ENCODE results near the gene MCF2L2. TPM values are rescaled to one million over a fixed set of nuclear protein-coding genes. Genes with fewer than 3 reads are reported as not detected.
A peak's percentile ranks its signal among the peaks of the same experiment; 100 is the strongest.

Gene MCF2L2
- total RNA-seq, 1 experiment from 2014 or later = 5.3 TPM

DNA sequence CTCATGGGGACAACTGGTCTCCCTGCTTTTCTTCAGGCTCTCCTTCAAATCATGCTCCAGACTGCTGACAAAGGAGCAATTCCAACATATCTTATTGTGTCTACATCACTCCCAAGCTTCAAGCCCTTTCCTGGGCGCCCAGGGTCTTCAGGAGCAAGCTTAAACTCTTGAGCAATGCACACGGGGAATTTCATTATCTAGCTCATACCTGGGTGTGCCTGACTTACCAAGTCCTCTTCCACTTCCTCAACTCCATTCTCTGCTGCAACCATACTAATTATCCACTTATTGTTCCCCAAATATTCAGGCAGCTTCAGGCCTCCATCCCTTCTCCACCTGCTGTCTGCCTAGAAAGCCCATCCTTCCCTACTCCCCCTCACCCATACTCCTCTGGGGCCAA is 124.7 kb downstream of the MCF2L2 start:
- Histone ChIP-seq H3K4me3 (ENCODE audit: insufficient read depth, low read depth, low read length) (no peak overlapping the region), H3K36me3 (replicated peaks; ENCODE audit: control insufficient read depth, insufficient read depth, low read length) (peaks cover 1% of the 10 kb centered on the region; the same call in 1 of the 2 replicates), H3K27me3 (ENCODE audit: control insufficient read depth, insufficient read depth, low read length) (no peaks in the 10 kb centered on the region)
- DNase-seq = no peak

DNA sequence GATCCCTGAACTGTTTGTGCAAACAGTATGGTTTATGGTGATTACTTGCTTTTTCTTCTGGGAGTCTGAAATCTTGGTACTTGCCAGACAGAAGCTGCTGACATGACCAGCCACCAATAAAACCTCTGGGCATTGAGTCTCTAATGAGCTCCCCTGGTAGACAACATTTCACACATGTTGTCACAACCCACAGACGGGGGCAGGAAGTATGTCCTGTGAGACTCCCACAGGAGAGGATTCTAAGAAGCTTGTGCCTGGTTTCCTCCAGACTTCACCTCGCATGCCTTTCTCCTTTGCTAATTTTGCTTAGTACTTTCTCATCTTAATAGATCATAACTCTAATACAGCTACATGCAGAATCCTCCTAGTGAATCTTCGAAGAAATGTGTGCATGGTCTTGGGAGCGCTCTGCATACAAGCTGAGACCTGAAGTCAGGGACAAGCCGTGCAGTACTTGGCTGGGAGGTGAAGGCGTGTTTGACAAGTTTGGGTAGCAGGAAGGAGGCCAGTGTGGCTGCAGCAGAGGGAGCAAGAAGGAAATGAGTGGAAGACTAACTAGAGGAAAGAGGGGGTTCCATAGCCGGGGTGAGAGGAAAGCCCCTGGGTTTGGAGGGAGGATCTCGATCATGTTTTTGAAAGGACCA is 126.4 kb downstream of the MCF2L2 start:
- Histone ChIP-seq H3K27me3 (ENCODE audit: control insufficient read depth, insufficient read depth, low read length) (no peaks in the 10 kb centered on the region), H3K36me3 (replicated peaks; ENCODE audit: control insufficient read depth, insufficient read depth, low read length) (peaks cover 1% of the 10 kb centered on the region; the same call in 1 of the 2 replicates), H3K4me3 (ENCODE audit: insufficient read depth, low read depth, low read length) (no peak overlapping the region)
- DNase-seq = no peak

DNA sequence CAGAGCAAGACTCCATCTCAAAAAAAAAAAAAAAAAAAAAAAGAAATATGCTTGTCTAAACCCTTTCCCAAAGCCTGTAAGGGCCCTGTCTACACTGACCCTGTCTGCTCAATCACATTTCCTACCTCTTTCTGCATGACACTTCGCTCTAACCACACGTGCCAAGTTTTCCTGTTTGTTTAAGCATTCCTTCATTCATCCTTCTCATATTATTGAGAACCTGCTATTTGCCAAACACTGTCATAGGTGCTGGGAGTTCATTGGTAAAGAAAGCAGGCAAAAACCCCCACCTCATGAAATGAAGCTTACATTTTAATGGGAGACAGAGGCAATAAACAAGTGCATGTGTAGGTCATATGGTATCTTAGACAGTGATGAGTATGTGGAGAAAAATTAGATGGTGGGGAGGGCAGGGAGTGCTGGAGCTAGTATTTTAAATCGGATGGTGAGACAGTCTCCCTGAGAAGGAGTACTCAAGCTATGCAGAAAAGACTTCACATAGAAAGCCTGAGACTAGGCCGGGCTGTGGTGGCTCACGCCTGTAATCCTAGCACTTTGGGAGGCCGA is 127.3 kb downstream of the MCF2L2 start:
- H3K36me3 ChIP-seq (replicated peaks; ENCODE audit: control insufficient read depth, insufficient read depth, low read length) = peaks cover 1% of the 10 kb centered on the region; the same call in 1 of the 2 replicates
- H3K27me3 ChIP-seq (ENCODE audit: control insufficient read depth, insufficient read depth, low read length) = no peaks in the 10 kb centered on the region
- DNase-seq = no peak

DNA sequence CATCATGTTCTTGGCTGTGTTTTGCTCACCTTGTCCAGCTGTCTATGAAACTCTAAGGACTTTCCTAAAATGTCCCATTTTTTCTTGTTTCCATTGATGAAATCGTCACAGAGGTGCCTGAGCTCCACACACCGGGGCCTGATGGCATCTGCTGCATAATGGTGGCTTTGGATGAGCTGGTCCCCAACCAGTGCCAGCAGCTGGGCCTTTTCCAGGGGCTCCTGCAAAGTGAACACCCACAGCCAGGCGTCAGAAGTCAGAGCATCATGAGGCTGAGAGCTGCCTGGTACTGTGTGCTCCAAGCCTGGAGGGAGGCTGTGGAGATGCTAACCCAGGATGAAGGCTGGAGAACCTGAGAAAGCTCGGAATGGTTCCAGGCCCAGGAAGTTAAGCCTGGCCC is 128.4 kb downstream of the MCF2L2 start:
- DNase-seq = no peak
- no peak overlapping the region for H3K4me3 ChIP-seq (ENCODE audit: insufficient read depth, low read depth, low read length)
- H3K36me3 ChIP-seq (replicated peaks; ENCODE audit: control insufficient read depth, insufficient read depth, low read length) = peaks cover 4% of the 10 kb centered on the region
- no peaks in the 10 kb centered on the region for H3K27me3 ChIP-seq (ENCODE audit: control insufficient read depth, insufficient read depth, low read length)

More for the DNA sequence above, 127.3 kb downstream of the MCF2L2 start:
- H3K4me3 ChIP-seq (ENCODE audit: insufficient read depth, low read depth, low read length) = no peak overlapping the region

DNA sequence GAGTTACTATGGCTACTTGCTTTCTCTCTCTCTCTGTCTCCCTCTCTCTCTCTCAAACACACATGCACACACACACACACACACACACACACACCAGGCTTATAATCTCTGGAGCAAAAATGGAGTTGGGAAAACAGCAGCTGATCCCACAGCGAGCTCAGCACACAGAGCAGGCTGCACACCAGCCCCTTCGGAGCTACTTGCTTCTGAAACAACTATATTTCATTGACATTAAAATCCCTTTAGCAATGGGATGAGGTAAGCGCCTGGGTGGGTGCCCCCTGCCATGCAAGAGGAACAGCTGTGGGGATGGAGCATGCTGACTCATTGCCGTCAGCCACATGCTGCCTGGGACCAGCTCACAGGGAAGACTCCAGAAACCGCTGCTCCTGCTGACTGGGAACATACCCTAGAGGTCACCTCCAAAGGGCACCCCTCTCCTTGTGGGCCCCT is 129.7 kb downstream of the MCF2L2 start:
- Histone ChIP-seq H3K27me3 (ENCODE audit: control insufficient read depth, insufficient read depth, low read length) (no peaks in the 10 kb centered on the region), H3K4me3 (ENCODE audit: insufficient read depth, low read depth, low read length) (no peak overlapping the region)
- peak; percentile 47 for DNase-seq

DNA sequence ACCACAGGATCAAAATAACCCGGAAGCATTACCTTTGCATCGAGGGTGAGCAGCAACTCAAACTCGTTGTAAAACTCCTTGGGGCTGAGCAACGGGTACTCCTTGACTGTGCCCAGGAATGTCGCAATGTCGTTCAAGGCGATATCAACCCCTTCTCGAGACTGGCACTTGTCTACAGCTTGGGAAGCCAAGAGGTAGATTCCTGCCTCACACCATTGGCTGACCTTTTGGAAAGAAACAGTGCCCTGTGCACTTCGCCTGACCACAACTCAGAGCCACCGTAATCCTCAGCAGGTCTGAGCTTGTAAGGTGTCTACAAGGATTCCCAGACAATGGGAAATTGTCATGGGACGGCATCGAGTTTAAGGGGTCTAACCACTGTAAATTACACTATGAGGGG is 131.5 kb downstream of the MCF2L2 start:
- no peaks in the 10 kb centered on the region for H3K27me3 ChIP-seq (ENCODE audit: control insufficient read depth, insufficient read depth, low read length)
- no peak overlapping the region for H3K4me3 ChIP-seq (ENCODE audit: insufficient read depth, low read depth, low read length)
- DNase-seq = no peak
- H3K36me3 ChIP-seq (replicated peaks; ENCODE audit: control insufficient read depth, insufficient read depth, low read length) = peaks cover 4% of the 10 kb centered on the region

More for the DNA sequence above, 129.7 kb downstream of the MCF2L2 start:
- H3K36me3 ChIP-seq (replicated peaks; ENCODE audit: control insufficient read depth, insufficient read depth, low read length) = peaks cover 4% of the 10 kb centered on the region

DNA sequence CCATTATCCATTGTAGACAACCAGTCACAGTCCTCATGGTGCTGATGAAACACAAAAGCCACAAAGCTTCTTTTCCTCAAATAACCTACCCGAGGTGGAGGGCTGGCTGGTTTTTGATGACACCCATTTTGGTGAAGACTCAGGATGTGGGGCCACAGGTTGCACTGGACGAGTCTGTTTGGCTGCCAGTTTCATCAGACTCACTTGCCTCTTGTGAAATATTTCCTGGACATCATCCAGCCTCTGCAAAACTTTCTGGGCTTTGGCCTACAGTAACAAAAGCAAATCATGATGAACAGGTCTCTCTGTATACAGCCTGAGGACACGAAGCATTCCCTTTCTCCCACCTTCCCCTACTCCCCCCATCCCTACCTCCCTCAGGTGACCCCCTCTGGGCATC is 133.2 kb downstream of the MCF2L2 start:
- DNase-seq = no peak
- H3K36me3 ChIP-seq (replicated peaks; ENCODE audit: control insufficient read depth, insufficient read depth, low read length) = peaks cover 4% of the 10 kb centered on the region
- no peak overlapping the region for H3K4me3 ChIP-seq (ENCODE audit: insufficient read depth, low read depth, low read length)
- H3K27me3 ChIP-seq (ENCODE audit: control insufficient read depth, insufficient read depth, low read length) = no peaks in the 10 kb centered on the region

DNA sequence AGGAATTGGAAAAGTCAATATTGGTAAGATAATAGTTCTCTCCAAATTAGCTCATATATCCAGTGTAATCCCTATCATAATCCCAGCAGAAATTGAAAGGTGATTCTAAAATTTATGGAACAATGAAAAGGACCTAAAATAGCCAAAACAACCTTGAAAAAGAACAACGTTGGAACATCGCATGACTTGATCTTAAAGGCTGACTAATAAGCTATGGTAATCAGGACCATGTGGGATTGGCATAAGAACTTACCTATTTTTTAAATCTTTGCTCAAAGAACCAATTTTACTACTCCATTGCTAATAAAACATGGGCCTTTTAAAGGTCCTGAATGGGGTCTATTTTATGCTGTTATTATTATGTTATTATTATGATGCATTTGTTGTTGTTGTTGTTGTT is 134.5 kb downstream of the MCF2L2 start:
- Histone ChIP-seq H3K4me3 (ENCODE audit: insufficient read depth, low read depth, low read length) (no peak overlapping the region), H3K36me3 (replicated peaks; ENCODE audit: control insufficient read depth, insufficient read depth, low read length) (peaks cover 3% of the 10 kb centered on the region), H3K27me3 (ENCODE audit: control insufficient read depth, insufficient read depth, low read length) (no peaks in the 10 kb centered on the region)
- no peak for DNase-seq

DNA sequence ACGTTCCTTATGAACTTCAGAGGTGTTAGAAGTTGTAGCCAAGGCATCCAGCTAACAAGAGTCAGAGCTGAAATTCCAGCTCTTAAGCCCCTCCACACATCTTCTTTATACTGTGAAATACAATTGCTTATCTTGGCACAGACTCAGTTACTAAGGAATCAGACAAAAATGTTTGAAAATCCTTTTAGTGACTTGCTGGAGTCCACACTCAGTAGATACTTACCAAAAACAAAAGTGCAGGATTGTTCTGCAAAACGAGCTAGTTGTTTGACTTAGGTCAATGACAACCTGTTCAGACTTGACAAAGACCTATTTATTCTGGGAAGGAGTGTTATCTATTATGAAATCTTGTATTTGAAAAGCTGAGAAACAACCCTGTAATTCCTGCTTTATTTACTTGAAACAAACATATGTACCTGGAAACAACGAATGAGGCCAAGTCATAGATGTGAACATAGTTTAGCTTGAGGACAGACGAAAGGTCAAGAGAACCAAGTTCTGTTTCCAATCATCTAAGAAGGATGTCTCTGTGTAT is 136.9 kb downstream of the MCF2L2 start:
- no peak for DNase-seq
- Histone ChIP-seq H3K36me3 (replicated peaks; ENCODE audit: control insufficient read depth, insufficient read depth, low read length) (peaks cover 3% of the 10 kb centered on the region), H3K27me3 (ENCODE audit: control insufficient read depth, insufficient read depth, low read length) (no peaks in the 10 kb centered on the region), H3K4me3 (ENCODE audit: insufficient read depth, low read depth, low read length) (no peak overlapping the region)

DNA sequence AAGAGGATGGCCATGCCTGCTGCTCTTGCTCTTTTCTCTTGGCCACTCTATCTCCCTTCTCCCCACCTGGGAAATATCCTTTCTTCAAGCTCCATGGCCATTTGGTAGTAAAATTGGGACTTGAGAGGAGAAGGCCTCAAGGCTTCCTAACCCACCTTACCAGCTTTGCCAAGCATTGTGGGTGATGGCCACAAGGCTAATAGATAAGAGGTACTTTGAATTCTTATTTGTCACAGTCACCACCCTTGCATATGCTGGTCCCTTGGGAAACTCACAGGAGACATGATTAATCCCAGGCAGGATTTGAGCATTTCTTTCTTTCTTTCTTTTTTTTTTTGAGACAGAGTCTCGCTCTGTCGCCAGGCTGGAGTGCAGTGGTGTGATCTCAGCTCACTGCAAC is 138.2 kb downstream of the MCF2L2 start:
- H3K36me3 ChIP-seq (replicated peaks; ENCODE audit: control insufficient read depth, insufficient read depth, low read length) = peaks cover 3% of the 10 kb centered on the region
- no peak overlapping the region for H3K4me3 ChIP-seq (ENCODE audit: insufficient read depth, low read depth, low read length)
- DNase-seq = no peak
- no peaks in the 10 kb centered on the region for H3K27me3 ChIP-seq (ENCODE audit: control insufficient read depth, insufficient read depth, low read length)

DNA sequence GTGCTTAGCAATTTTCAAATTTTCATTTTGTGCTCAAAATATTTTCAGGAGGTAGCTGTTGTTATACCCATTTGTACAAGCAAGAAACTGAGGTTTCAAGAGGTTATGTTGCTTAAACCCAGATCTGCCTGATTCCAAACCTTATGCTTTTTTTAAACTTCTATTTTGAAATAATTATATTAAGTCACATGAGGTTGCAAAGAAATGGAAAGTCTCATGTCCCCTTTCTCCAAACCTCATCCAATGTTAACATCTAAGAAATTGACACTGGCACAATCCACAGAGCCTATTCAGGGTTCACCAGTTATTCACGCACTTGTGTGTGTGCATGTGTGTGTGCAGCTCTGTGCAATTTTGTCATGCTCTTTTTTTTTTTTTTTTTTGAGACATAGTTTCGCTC is 140.3 kb downstream of the MCF2L2 start:
- DNase-seq = no peak
- Histone ChIP-seq H3K4me3 (ENCODE audit: insufficient read depth, low read depth, low read length) (no peak overlapping the region), H3K36me3 (replicated peaks; ENCODE audit: control insufficient read depth, insufficient read depth, low read length) (no peaks in the 10 kb centered on the region), H3K27me3 (ENCODE audit: control insufficient read depth, insufficient read depth, low read length) (no peaks in the 10 kb centered on the region)

DNA sequence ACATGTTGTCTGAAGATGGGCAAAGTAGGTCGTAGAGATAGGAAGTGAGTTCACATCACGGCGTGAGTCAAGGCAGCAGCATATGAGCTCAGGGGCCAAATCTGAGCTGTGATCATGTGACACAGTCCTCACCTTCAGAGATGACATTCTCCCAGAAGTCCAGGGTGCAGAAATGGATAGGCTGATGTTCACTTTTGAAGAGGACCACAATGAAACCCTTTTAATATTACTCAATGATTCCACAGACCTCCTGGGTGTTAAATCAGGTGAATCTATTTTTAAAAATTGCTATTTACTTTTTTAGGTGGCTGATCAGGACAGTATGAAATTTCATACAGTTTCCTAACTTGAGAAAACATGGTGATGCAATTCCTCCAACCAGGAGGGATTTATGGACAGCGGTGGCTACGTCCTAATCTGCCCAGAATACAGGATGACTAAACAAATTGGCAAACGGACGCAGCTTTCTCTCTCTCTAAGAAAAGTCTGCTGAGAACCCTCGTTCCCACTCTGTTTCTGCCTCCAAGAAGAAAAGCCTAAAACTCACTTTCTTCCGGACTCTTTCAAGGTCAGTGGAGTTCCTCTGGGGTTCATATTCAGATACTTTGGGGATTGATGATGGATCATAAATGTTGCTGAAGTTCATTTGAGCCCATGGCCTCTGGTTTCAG is 141.0 kb downstream of the MCF2L2 start:
- no peaks in the 10 kb centered on the region for H3K27me3 ChIP-seq (ENCODE audit: control insufficient read depth, insufficient read depth, low read length)
- H3K36me3 ChIP-seq (replicated peaks; ENCODE audit: control insufficient read depth, insufficient read depth, low read length) = no peaks in the 10 kb centered on the region
- H3K4me3 ChIP-seq (ENCODE audit: insufficient read depth, low read depth, low read length) = no peak overlapping the region
- no peak for DNase-seq

DNA sequence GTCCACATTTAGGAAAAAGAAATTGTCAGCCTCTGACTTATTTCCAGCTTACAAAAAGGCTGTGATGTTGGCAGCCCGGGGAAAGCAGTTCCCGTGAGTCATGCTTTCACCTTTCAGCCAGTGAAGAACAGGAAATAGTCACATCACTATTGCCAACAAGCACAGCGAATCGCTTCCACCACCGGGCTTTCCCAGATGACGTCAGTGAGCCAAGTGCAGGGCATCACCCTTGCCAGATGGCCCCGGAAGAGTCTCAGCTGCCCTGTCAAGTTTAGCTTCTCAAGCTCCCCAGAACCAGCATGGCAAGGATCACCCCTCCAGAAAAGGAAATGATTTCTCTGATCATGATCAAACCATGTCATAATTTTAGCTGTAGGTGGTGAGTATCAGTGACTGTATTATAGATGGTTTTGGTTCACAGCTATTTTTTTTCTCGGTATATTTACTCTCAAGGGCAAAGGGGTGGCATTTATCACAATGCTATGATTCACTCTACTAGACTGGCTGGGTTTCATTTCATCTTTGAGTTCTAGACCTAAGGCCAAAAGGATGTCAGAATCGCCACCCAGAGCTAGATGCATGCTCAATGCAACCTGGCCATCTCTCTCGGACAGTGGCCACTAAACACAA is 142.5 kb downstream of the MCF2L2 start:
- DNase-seq = peak; percentile 13
- no peaks in the 10 kb centered on the region for H3K36me3 ChIP-seq (replicated peaks; ENCODE audit: control insufficient read depth, insufficient read depth, low read length)
- H3K4me3 ChIP-seq (ENCODE audit: insufficient read depth, low read depth, low read length) = no peak overlapping the region
- no peaks in the 10 kb centered on the region for H3K27me3 ChIP-seq (ENCODE audit: control insufficient read depth, insufficient read depth, low read length)

DNA sequence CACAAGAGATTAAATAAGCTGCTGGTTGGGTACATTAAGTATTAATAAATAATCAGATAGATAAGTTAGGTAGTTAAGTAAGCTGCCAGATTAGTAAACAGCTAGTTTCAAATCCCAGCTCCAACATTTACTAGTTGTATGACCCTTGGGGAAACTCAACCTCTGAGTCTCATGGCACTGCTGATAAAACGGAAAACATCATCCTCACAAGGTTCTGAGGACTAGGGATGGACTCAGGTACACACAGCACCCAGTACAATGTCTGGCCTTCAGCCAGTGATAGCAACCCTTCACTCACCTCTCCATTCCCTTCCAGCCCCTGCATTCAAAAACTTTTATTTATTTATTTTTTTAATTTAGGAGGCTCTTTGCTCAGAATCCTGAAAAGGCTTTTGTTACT is 143.1 kb downstream of the MCF2L2 start:
- Histone ChIP-seq H3K36me3 (replicated peaks; ENCODE audit: control insufficient read depth, insufficient read depth, low read length) (no peaks in the 10 kb centered on the region), H3K4me3 (ENCODE audit: insufficient read depth, low read depth, low read length) (no peak overlapping the region), H3K27me3 (ENCODE audit: control insufficient read depth, insufficient read depth, low read length) (no peaks in the 10 kb centered on the region)
- DNase-seq = no peak
